GM13977 (cell line): Measurements from ENCODE around the gene CD86.

Experiments used
- DNase-seq: peaks from one replicate; pipeline ENCODE4 v3.0.0; 2012; ENCODE audit warnings: low spot score
- in situ Hi-C: fragments of 300-500 bp; cut with MboI; formaldehyde crosslinking; loops from one replicate; pipeline ENCODE4 v1.12.0; 2022; ENCODE audit warnings: low sequenced_read_pairs, low pct_unique_long_range_greater_than_20kb, mixed read lengths, inconsistent platforms; ENCODE audit not compliant: unreplicated experiment
- TF ChIP-seq, protein P1 (sequence below): IDR thresholded peaks from 2 replicates; pipeline ENCODE4 v1.5.1; 2012; ENCODE audit warnings: mild to moderate bottlenecking, control low read depth; ENCODE audit not compliant: insufficient read depth; ENCODE audit errors: extremely low read depth, missing control alignments

Gene CD86

DNA sequence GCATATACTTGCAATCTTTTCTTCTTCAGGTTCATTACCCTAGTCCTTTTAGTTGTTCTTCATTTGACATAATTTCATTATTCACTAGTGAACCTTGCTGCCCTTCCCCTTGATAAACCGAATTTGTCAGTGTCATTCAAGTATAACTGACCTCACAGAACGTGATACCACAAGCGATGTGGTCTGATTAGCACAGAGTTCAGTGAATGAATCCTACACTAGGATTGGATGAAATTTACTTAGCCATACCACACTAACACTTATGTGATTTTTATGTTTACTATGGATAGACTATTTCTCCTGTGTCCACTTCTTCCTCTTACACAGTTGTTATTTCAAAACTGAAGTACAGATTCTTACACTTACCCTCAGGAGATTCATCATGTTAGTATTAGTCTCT, 27.2 kb downstream of the CD86 start:
- TF ChIP-seq, protein P1, sequence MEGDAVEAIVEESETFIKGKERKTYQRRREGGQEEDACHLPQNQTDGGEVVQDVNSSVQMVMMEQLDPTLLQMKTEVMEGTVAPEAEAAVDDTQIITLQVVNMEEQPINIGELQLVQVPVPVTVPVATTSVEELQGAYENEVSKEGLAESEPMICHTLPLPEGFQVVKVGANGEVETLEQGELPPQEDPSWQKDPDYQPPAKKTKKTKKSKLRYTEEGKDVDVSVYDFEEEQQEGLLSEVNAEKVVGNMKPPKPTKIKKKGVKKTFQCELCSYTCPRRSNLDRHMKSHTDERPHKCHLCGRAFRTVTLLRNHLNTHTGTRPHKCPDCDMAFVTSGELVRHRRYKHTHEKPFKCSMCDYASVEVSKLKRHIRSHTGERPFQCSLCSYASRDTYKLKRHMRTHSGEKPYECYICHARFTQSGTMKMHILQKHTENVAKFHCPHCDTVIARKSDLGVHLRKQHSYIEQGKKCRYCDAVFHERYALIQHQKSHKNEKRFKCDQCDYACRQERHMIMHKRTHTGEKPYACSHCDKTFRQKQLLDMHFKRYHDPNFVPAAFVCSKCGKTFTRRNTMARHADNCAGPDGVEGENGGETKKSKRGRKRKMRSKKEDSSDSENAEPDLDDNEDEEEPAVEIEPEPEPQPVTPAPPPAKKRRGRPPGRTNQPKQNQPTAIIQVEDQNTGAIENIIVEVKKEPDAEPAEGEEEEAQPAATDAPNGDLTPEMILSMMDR = no peak
- in situ Hi-C loops = loop anchor here (25.0 kb wide), 1 partner anchor 195 kb away; the partner anchor contains the start of gene SLC15A2
- DNase-seq = no peak

DNA sequence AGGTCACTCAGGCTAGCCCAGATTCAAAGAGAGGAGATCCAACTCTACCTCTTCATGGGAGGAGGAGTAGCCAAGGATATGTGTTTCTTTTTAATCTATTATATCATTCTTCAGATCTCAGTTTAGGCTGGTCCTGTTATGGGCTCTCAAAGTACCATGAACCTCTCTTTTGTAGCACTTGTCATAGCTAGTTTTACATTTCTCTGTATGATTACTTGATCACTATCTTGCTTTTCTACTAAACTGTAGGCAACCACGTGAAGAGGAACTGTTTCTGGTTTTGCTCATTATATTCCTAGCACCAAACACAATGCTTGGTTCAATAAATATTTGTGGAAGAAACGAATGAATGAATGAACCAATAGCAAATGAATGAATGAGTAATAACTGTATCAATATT, 29.6 kb downstream of the CD86 start:
- no peak for DNase-seq
- TF ChIP-seq, protein P1 = no peak
- in situ Hi-C loops = loop anchor here (25.0 kb wide), 1 partner anchor 197 kb away; the partner anchor contains the start of gene SLC15A2

DNA sequence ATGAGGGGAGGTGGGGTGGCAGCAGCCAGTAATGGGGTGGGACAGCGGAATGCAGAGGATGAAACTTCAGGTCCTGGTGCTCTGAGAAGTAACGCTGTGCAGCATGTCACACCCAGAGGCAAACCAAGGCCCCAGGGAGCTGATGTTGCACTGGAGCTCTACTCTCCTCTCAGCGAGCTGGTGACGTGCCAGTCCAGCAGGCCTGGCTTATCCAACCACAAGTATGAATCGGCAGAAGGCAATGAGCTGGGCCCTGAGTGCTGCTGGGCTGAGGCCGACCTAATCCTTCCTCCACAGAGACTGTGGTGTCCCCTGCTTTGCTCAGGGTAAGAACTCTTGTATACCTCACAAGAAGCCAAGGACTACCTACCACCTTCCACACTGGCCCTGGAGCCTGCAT, 30.5 kb downstream of the CD86 start:
- in situ Hi-C loops = loop anchor here (25.0 kb wide), 1 partner anchor 198 kb away; the partner anchor contains the start of gene SLC15A2
- TF ChIP-seq, protein P1 = no peak
- DNase-seq = no peak

DNA sequence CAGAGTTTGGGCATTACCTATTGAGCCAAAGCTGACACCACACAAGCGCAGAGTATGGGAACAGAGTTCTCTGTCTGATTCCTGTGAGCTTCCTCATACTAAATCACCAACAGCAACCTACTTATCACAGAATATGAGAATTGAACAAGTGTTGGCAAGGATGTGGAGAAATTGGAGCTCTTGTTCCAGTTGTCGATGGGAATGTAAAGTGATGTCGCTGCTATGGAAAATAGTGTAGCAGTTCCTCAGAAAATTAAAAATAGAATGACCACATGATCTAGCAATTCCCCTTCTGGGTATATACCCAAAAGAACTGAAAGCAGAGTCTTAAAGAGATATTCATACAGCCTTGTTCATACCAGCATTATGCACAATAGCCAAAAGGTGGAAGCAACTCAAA, 33.4 kb downstream of the CD86 start:
- TF ChIP-seq, protein P1 = no peak
- in situ Hi-C loops = loop anchor here (25.0 kb wide), 1 partner anchor 201 kb away; the partner anchor contains the start of gene SLC15A2
- no peak for DNase-seq

DNA sequence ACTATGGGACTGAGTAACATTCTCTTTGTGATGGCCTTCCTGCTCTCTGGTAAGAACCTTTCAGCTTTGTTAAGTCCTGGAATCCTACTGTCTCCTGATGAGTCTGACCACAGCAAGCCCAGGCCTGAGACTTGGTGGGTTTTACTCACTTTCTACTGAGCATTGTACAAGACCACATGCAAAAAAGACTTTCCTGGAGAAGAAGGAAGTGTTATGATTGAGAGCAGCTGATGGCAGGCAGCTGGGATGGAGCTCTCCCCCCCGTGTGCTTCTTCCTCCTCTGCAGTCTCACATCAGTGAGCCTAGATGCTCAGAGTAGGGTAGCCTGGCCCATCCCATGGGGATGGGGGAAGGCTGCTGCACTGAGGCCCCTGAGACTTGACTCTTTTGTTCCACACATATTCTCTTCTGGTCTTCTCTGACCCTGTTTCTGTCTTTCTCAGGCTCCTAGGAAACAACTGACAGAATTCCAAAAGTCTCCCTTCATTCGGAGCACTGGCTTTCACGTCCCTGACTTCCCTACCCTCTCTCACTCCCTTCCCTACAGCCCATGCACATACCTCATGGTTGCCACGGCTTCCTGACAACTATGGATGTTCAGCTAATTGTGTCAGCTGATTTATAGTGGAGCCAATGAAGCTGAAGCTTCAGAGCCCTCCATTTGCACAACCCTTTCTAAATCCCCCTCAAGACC, 36.6 kb downstream of the CD86 start:
- DNase-seq = no peak
- TF ChIP-seq, protein P1 = no peak
- in situ Hi-C loops = loop anchor here (5.0 to 25.0 kb wide), 3 partner anchors 94 to 547 kb away; partner anchors contain the start of genes POLQ and SLC15A2

DNA sequence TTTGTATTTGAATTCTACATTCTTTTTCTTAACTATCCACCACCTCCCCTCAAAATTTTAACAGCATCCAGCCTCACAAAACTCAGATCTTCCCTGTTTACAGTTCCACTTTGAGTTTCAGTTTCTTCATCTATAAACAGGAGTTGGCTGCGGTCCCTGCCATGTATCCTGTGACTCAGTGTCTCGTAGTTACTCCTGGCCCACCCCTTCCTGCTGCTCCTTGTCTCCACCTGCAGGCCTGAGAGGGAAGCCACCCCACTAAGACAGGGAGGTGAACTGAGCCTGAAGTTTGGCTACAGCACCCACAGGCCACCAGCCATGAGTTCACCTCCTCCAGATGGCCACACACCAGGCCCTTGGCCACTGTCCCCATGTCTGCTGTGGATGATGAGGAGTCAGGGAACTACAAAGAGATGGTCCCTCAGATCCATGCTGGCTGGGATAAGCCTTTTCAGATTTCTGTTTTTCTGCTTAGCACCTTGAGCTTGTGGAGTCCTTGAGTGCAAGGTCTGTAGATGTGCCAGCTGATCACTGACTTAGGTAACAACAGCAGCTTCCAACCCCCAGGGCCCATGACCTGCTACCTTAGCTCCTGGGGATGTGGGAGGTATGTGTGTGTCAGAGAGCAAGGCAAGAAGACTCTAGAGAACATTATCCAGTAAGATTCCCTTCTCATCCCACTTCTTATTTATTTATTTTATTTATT, 37.5 kb downstream of the CD86 start:
- in situ Hi-C loops = loop anchor here (5.0 to 25.0 kb wide), 3 partner anchors 95 to 548 kb away; partner anchors contain the start of genes POLQ and SLC15A2
- TF ChIP-seq, protein P1 = peak; percentile 79
- no peak for DNase-seq
